Right hindlimb (tissue), 1 donor: ENCODE data around the gene RFNG.
A peak's percentile ranks its signal among the peaks of the same experiment; 100 is the strongest.

Experiments
- DNase-seq: peaks from one replicate; pipeline ENCODE4 v3.0.0-alpha.2; 2018

The RFNG gene

GRCh38 chr17:82056729-82057621 lies 5.4 kb upstream of the RFNG start:
- peak; percentile 32 for DNase-seq

GRCh38 chr17:82055965-82056728 lies 4.5 kb upstream of the RFNG start:
- peak; percentile 19 for DNase-seq

DNA sequence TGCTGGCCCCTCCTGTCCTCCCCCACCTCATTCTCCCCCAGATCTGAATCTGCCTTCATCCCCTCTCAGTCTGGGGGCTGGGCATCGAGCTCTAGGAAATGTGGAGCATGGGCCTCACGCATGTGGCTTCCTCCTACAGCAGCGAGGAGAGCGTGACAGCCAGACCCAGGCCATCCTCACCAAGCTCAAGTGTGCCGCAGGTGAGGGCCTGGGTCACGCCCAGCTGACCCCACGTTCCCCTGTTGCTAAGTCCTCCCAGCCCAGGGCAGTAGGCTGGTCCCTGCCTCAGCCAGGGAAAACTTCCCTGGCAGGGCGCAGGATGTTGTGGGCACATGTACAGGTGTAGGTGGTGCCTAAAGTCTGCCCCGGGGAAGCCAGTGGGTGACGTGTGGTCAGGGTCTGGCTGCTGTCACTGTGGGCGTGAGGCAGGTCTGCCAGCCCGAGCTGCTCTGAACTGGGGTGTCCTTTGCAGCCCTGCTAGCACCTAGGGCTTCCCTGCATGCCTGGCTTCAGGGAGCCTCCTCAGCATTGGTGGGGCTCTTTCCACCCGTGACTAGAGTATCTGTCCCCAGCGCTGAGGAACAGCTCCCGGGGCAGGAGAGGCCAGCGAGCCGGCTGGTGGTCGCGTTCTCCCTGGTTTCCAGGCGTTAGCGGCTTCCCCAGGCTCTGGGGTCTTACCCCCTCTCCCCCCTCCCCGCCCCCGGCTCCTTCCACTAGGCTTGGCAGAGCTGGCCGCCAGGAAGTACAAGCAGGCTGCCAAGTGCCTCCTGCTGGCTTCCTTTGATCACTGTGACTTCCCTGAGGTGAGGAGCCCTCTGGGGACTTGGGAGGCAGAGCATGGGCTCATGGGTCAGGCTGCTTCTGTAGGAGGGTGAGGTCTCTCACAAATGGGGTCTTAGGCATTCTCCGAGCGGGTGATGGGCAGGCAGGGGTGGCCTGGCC lies 3.7 kb upstream of the RFNG start:
- DNase-seq = peak; percentile 20

DNA sequence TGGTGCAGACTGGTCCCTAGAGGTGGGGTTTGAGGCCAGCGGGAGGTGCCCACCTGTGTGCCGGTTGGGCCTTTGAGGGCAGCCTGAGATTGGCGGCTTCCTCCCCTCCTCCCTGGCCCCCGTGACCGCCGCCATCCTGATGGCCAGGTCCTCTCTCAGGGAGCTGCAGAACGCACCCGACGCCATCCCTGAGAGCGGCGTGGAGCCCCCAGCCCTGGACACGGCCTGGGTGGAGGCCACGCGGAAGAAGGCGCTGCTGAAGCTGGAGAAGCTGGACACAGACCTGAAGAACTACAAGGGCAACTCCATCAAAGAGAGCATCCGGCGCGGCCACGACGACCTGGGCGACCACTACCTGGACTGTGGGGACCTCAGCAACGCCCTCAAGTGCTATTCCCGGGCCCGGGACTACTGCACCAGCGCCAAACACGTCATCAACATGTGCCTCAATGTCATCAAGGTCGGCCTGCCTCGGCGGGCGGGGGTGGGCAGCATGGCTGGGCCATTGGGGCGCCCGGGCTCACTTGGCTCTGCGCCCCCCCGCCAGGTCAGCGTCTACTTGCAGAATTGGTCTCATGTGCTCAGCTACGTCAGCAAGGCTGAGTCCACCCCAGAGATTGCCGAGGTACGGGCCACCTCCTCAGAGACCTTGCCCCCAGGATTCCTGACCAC lies 2.9 kb upstream of the RFNG start:
- DNase-seq = peak; percentile 19

GRCh38 chr17:82053556-82054263 lies 2.1 kb upstream of the RFNG start:
- peak; percentile 13 for DNase-seq

- DNase-seq = peak; percentile 16
Observed at GRCh38 chr17:82053130-82053529, 1.5 kb upstream of the RFNG start.

DNA sequence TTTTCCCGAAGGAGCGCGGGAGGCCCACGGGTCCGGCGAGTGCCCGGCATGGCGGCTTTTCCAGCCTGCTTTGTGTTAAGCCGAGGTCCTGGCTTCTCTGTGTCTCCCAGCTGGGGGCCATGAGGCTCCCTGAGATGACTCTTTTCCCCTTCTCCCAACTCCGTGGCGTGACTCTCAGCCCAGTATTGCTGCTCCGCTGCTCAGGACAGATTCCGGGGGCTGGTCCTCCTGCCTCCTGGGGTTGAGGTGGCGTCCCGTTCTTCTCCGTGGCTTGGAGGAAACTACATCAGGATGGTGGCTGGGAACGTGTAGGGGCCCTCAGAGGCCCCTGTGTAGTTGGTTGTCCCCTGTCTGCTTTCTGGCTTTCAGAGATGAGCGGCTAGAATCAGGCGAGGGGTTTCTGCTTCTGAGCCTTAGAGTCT lies 1.0 kb upstream of the RFNG start:
- DNase-seq = no peak

DNA sequence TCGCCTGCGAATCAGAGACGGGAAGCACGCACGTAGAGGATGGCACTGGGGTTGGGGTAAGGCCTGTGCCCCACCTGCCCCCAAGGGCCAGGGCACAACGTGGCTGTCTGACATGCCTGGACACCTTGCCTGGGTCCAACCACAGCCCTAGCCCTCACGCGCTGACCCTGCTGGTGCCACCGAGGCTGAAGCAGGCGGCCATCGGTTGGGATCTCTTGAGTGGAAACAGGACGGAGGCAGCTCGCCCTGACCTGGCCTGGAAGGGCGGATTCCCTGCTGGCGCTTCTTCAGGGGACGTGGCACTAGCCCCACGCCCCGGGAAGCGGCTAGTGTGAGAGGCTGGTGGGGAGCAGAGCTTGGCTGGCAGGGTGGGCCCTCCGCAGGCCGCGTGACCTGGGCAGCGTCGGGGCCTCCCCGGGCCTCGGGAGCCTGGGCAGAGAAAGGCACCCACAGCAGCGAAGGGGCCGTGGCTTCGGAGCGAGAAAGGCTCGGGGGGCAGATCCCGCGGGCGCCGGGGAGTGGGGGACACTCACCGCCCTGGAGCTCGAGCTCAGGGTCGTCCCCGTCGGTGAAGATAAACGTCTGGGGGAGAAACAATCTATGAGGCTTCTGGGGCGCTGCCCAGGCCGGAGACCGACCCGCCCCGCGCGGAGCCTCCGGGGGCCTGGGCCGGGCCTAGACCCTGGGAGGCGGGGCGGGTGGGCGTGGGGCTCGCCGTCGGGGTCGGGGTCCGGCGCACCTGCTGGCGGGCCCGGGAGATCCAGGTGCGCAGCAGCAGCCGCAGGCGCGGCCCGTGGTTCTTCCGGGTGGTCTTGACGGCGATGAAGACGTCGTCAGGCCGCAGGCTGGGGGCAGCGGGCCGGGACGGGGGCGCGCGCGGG lies 610 bp downstream of the RFNG start:
- DNase-seq = peak; percentile 38

DNA sequence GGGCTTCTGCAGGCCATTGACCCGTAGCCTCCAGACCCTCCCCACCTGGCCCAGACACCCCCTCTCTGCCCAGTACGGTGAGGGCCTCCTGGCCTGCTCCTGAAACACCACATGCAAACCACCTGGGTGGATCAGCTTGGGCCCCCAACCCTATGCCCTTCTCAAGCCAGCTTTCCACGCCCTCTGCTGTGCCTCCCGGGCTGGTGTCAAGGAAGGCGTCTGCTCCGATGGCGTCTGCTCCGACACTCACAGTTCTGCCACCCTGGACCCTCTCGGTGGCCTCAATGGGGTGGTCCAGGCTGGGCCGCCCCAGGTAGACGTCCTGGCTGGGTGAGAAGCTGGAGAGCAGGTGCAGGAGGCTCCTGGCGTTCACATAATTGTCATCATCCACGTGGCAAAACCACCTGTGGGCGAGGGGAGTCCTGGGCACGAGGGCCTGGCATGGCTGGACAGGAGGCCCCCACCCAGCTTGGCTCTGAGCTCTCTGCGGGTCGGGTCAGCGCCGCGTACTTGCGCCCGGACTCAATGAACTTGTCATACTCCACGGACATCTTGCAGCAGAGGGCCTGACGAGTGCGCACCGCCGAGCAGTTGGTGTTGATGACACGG lies 1.4 kb downstream of the RFNG start:
- peak; percentile 14 for DNase-seq

DNA sequence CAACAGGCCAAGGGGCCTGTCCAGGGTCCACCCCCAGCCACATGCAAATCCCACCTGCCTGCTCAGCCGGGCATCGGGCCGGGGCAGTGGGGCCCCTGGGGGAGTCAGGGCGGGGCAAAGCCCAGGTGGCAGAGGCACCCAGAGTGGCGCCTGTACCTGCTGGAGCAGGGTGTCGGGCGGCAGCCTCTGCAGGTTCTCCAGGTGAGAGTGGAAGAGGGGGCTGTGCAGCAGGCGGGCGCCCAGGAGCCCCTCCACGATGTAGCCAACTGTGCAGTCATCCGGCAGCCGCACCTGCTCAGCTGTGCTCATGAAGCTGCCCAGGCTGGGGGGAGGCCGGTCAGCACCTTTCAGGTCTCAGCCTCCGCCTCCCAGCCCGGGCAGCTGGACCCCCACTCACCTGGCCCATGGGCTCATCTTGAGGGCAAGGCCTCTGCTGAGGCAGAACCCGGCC lies 2.1 kb downstream of the RFNG start:
- no peak for DNase-seq

DNA sequence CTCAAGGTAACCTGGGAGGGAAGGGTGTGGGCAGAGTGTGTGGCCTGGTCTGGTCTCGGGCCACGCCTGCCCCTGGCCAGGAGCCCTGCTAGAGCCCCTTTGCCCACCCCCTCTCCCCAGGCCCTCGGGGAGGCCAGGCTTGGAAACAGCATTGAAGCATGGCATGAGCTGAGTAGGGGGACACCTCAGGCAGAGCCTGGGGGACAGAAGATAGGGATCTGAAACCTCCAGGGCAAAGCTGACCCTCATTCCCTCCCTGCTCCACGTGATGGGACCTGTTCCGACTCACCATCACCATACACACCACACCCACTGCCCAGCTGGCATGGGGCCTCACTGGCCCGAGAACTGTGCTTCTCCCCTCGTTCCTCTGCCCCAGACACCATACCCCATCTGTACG lies 2.5 kb downstream of the RFNG start:
- DNase-seq = no peak

- no peak for DNase-seq
Observed at GRCh38 chr17:82048571-82048971, 3.0 kb downstream of the RFNG start.

DNA sequence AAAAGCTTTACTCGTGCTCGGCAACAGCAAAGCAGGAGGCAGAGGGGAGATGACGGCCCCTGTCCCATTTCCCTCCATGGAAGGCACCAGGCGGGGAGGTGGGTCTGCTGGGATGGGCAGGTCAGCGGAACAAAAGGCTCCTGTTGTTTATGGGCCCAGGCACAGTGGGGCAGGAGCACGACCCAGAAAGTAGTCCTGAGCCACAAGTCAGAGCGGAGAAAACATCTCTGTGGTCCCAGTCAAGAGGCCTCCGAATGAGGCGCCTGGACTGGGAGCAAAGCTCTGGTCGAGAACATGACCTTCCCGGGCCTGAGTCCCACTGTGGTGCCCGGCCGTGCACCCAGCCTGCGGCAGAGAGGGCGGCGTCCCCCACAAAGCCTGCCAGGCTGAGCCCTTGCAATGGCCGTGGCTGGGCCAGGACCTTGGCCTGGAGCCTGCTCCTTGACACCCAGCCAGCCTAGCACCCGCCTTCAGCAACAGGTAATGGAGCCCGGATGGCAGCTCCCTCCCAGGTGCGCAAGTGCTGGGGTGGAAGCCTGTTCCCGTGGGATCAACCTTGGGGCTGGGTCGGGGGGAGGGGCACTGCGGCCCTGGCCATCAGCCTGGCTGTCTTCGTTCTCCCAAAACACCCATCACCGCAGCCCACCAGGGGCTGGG lies 3.6 kb downstream of the RFNG start:
- DNase-seq = no peak

DNA sequence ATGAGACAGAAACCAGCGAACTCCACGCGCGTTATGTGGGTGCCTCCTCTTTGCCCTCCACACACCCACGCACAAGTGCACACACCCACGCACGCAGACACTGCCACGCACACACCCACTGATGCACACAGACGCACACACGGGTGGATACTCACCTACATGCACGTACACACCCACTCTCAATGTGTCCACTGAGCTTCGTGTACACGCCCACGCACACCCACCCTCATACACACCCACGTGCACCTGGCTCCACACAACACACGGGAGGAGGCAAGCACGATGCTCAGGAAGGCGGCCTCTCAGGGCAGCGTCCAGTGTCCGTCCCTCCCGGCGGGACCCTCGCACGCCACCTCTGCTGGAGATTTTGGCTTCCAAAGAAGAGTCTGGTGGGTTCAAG lies 4.2 kb downstream of the RFNG start:
- no peak for DNase-seq

DNA sequence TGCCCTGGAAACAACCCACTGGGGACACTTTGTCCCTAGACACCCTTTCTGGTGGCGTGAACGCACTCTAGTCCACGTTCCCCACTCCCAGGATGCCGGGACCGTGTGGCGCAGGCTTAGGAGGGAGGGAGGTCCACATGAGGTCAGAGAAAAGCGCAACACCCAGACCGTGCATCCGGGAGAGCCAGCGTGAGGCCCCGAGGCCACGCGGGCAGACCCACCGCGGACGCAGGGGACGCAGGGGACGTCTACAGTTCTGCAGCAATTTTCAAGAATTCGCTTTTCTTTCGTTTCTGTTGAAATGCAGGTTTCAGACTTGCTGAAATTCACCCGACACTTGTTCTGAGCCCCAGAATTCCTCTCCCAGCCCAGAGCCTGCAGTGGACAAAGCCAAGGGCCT lies 4.7 kb downstream of the RFNG start:
- DNase-seq = no peak

DNA sequence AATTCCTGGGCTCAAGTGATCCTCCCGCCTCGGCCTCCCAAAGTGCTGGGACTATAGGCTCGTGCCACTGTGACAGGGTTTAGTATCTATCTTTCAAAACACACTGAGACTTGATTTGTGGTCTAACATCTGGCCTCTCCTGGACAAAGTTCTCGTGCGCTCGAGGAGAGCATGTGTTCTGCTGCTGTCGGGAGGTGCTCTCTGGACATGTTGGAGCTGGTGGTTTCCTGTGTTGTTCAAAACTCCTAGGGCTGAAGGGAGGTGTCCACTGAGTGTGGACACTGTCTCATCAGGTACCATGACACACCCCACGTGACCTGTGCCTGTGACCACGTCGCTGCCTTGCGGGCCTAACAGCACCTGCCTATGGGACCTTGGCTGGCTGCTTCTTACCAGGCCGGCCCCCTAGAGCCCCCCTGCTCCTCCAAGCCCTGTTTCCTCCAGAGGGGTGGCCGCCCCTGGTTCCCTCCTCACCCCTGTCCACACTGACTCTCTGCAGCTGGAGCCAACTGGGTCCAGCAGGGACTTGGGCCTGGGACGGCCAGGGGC lies 5.6 kb downstream of the RFNG start:
- DNase-seq = no peak

DNA sequence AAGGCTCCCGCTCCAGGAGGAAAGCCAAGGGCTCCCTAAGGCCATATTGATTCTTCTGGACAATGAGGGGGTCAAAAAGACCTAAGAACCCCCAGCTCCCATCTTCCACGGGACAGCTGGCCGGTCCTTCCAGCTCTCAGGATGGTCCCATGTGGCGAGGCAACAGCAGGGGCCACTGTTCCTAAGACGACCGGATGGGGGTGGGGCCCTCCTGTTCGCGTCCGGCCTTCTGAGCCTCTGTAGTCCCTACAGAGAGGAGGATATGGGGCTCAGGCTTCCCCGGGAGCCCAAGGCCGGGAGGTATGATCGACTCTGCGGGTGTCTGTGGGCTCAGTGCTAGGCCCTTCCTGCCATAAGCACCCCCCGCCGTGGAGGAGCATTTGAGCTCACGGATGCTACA lies 8.1 kb downstream of the RFNG start:
- no peak for DNase-seq

- no peak for DNase-seq
Observed at GRCh38 chr17:82042649-82043048, 9.0 kb downstream of the RFNG start.

GRCh38 chr17:82041144-82041814 lies 10.3 kb downstream of the RFNG start:
- no peak for DNase-seq
